EL (cell line): ENCODE results near the gene TPGS1.
A peak's percentile ranks its signal among the peaks of the same experiment; 100 is the strongest.
"Not testable (repeated sequence)": the region's sequence is repeated elsewhere in the genome, so short reads cannot be mapped to it uniquely, and the experiment has no call there.

Experiments
- DNase-seq: peaks from one replicate; pipeline ENCODE4 v3.0.0-alpha.2; 2016

TPGS1 gene

DNA sequence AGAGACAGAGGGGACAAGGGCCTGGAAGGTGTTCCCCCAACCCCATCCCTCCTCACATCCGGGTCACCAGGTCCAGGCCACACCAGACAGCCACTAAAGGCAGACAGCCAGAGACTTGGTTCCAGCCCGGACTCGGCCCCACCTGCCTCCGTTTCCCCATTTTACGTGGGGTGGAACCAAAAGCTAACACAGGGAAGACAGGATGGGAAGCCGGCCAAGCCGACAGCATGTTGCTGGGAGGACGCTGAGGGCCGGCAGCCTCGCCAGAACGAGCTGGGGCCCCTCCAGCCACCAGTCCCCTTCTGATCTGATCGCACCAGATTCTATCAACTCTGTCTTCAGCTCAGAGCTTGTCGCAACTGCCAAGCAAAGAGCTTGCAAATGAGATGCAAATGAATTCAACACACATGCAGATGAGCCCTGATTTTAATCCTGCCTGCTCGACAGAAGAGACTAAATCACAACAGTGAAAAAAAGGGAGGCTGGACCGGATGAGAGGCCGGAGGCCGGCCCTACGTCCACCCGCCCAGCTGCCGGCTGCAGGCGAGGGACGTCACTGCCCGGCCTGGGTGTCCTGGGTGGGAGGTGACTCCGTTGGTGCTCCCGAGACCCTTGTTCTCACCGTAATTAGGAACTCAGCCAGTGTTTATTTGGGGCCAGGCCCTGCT lies 28.9 kb upstream of the TPGS1 start:
- DNase-seq, result no peak

- no peak for DNase-seq
Observed at GRCh38 chr19:478976-479375, 28.3 kb upstream of the TPGS1 start.

GRCh38 chr19:480016-480855 lies 27.1 kb upstream of the TPGS1 start:
- no peak for DNase-seq

GRCh38 chr19:481100-481499 lies 26.2 kb upstream of the TPGS1 start:
- DNase-seq, result not testable (repeated sequence)

DNA sequence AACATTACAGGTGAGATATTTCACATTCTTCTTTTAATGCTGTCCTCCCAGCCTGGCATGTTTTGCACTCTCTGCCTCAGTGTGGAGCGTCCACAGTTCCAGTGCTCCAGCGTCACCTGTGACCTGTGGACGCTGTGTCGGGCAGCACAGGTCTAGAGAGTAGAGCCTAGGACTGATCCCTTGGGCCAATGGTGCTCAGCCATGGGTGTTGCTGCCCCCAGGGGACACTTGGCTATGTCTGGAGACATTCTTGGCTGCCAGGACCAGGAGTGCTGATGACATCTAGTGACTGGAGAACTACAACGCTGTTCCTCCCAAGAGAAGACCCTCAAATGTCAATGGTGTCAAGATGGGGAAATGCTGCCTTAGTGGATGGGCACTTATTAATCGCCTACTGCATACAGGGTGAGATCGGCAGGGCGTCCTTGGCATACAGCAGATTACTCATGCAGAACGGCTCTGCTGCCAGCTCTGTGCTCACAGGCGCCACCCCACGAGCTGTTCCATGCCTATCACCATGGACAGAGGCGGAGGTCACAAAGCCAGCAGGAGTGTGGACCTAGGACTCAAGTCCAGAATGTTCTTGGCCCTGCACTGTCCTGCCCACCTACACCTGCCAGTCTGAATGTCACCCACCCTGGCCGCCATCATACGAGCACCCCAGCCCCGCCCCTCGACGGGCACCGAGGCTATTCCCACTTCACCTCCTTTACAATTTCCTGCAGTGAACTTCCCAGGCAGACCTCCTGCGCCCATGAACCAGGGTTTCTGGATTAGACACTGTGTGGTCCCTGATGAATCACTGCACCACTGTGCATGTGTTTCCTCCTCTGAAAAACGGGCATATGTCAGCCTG lies 24.9 kb upstream of the TPGS1 start:
- DNase-seq, result peak; percentile 40

DNA sequence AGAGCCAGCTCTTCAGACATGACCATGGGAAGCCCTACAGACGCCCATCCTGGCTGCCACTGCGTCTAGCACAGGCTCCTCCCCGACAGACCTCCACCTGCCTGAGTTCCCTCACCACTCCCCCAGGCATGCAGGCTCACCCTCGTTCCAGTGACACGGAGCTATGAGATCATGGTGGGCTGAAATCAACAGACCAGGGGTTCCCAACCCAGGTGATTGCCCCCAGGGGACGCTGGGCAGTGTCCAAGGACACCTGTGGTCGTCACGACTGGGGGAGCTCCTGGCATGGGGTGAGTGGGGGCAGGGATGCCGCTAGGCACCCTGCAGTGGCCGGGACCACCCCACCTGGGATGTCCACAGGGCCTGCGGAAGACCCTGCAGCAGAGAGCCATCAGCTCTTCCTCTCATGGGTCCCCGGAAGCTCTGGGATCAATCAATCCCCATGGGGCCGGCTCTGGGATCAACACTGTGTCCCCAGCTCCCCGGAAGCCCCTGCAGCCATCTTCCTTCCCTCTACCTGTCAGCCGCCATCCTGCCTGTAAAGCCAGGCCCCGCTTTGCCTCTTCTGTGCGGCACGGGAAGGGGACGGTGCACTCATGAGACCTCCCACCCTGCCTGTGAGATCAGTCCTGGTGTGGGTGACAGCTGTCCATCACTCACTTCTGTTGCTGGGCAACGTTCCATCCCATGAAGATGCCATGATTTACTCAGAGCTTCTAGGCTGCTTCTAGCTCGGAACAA lies 23.8 kb upstream of the TPGS1 start:
- no peak for DNase-seq

DNA sequence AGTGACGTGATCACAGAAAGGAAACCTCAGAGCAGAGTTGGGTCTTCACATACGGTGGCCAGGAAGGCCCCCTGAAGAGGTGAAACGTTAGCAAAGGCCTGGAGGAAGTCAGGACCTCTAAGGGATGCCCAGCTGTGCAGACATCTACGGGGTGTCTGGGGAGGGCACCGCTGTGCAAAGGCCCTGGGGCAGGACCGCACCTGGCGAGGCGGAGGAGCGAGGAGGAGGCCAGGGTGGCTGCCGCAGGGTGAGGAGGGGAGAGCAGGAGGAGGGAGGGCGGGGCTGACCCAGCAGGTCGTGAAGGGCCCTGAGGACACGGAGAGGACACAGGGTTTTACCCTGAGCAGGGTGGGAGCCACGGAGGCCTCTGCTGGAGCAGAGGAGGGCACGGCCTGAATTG lies 22.8 kb upstream of the TPGS1 start:
- no peak for DNase-seq

- no peak for DNase-seq
Observed at GRCh38 chr19:485077-485476, 22.2 kb upstream of the TPGS1 start.

GRCh38 chr19:485583-486236 lies 21.6 kb upstream of the TPGS1 start:
- DNase-seq, result peak; percentile 60

- peak; percentile 93 for DNase-seq
Observed at GRCh38 chr19:488505-489417, 18.5 kb upstream of the TPGS1 start.

GRCh38 chr19:489418-490196 lies 17.7 kb upstream of the TPGS1 start:
- peak; percentile 18 for DNase-seq

DNA sequence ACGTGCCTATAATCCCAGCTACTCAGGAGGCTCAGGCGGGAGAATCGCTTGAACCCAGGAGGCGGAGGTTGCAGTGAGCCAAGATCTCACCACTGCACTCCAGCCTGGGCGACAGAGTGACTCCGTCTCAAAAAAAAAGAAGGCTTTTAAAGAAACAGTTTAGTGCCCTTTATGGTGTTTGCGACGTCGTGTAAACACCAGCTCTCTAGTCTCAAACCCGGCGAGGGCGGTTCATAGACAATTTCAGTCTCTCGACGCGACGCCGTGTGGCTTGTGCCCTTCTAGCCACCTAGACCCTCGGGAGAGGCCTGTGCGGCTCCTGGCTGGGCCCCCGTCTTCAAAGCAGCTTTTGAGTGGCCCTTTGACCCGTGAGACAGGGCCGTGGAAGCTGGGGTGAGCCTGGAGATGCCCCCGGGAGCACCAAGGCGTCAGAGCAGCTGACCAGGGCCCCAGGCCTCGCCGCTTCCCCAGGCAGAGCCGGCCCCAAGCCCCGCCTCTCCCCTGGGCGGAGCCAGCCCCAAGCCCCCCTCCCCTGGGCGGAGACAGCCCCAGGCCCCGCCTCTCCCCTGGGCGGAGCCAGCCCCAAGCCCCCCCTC lies 16.1 kb upstream of the TPGS1 start:
- DNase-seq, result no peak

GRCh38 chr19:492091-492531 lies 15.2 kb upstream of the TPGS1 start:
- DNase-seq, result no peak

GRCh38 chr19:493391-494170 lies 13.7 kb upstream of the TPGS1 start:
- DNase-seq, result no peak

DNA sequence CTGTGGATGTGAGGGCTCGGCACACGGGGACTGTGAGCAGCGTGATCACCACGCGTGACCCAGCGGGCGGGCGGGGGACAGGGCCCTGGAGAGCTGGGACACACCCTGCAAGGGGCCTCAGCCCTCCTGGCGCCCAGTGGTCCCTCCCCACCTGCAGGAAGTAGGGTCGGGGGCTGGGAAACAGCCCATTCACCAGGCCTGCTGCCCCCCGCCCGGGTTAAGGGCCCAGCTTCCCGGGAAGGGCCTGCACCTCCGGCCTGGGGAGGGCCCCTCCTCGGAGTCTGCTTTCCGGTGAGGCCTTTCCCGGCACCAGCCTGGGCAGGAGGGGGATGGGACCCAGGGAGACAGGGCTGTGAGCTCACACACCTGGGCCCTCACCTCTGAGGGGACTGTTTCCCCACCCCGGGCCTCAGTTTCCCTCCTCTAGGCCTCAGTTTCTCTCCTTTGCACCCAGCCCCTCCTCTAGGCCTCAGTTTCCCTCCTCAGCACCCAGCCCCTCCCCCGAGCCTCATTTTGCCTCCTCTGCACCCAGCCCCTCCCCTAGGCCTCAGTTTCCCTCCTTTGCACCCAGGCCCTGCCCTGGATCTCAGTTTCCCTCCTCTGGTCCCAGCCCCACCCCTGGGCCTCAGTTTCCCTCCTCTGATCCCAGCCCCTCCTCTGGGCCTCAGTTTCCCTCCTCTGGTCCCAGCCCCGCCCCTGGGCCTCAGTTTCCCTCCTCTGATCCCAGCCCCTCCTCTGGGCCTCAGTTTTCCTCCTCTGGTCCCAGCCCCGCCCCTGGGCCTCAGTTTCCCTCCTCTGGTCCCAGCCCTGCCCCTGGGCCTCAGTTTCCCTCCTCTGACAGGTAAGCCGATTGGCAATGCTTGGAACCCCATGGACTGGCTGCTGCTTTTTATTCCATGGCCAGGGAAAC lies 12.9 kb upstream of the TPGS1 start:
- DNase-seq, result no peak

GRCh38 chr19:495081-495401 lies 12.3 kb upstream of the TPGS1 start:
- no peak for DNase-seq

DNA sequence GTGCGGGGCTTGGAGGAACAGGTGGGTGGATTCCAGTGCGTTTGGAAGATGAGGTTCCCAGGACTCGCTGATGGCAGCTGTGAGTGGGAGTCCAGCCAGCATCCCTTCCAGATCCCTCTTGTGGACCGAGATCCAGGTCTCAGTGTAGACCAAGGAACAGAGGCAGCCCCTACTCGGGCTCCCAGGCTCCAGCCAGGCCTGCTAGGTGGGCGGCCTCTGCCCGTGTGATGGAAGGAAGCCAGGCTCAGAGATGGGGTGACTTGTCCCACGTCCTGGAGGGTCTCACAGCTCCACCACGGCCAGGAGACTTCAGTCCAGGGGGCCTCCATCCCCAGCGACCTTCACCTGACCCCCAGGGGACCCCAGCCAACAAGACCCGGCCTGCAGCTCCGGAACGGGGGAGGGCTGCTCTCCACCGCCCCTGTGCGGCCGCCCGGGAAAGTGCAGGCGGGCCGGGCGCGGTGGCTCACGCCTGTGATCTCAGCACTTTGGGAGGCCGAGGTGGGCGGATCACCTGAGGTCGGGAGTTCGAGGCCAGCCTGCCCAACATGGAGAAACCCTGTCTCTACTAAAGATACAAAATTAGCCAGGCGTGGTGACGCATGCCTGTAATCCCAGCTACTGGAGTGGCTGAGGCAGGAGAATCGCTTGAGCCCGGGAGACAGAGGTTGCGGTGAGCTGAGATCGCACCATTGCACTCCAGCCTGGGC lies 11.7 kb upstream of the TPGS1 start:
- peak; percentile 36 for DNase-seq
